ENCODE measurements around the gene TNK2.

Gene TNK2

GRCh38 chr3:195823999-195824398 lies 84.4 kb downstream of the TNK2 start:
- no peaks in the 10 kb centered on the region for H3K36me3 ChIP-seq (ENCODE audit: insufficient read depth, low read length)
- no peak overlapping the region for H3K4me3 ChIP-seq (ENCODE audit: low read length, poor library complexity, severe bottlenecking)
- H3F3A ChIP-seq (ENCODE audit: low read depth): no peaks in the 10 kb centered on the region
- no peak overlapping the region for H2AFZ ChIP-seq (ENCODE audit: low read length)
- H3K27me3 ChIP-seq (ENCODE audit: insufficient read depth, low read length, poor library complexity, severe bottlenecking): no peaks in the 10 kb centered on the region
- no peaks in the 10 kb centered on the region for H4K20me1 ChIP-seq (ENCODE audit: insufficient read depth, low read length, poor library complexity, severe bottlenecking)
- H3K9ac ChIP-seq (ENCODE audit: low read depth, low read length, poor library complexity, severe bottlenecking): no peak overlapping the region
- no peak overlapping the region for H3K4me2 ChIP-seq (ENCODE audit: low read depth, low read length, poor library complexity, severe bottlenecking)
- no peaks in the 10 kb centered on the region for H3K9me2 ChIP-seq (replicated peaks; ENCODE audit: low read depth, low read length)
- no peaks in the 10 kb centered on the region for H3K4me1 ChIP-seq (ENCODE audit: insufficient read depth, low read length, poor library complexity, severe bottlenecking)
- no peaks in the 10 kb centered on the region for H3K79me2 ChIP-seq (ENCODE audit: insufficient read depth, low read length)
- H3K9me3 ChIP-seq (ENCODE audit: insufficient read depth, low read depth, low read length): no peaks in the 10 kb centered on the region
- TF ChIP-seq EZH2phosphoT487 (IDR thresholded peaks at IDR 0.05; ENCODE audit: borderline replicate concordance): no peak
- TF ChIP-seq CTCF (conservative IDR thresholded peaks at IDR 0.05; ENCODE audit: low read length): no peak

GRCh38 chr3:195823280-195823679 lies 85.1 kb downstream of the TNK2 start:
- Histone ChIP-seq H3K9me2 (replicated peaks; ENCODE audit: low read depth, low read length) (no peaks in the 10 kb centered on the region), H3K4me2 (ENCODE audit: low read depth, low read length, poor library complexity, severe bottlenecking) (no peak overlapping the region), H3K36me3 (ENCODE audit: insufficient read depth, low read length) (no peaks in the 10 kb centered on the region), H3K9ac (ENCODE audit: low read depth, low read length, poor library complexity, severe bottlenecking) (no peak overlapping the region), H4K20me1 (ENCODE audit: insufficient read depth, low read length, poor library complexity, severe bottlenecking) (no peaks in the 10 kb centered on the region), H3F3A (ENCODE audit: low read depth) (no peaks in the 10 kb centered on the region), H3K9me3 (ENCODE audit: insufficient read depth, low read depth, low read length) (no peaks in the 10 kb centered on the region), H3K4me3 (ENCODE audit: low read length, poor library complexity, severe bottlenecking) (no peak overlapping the region), H3K4me1 (ENCODE audit: insufficient read depth, low read length, poor library complexity, severe bottlenecking) (no peaks in the 10 kb centered on the region), H3K79me2 (ENCODE audit: insufficient read depth, low read length) (no peaks in the 10 kb centered on the region), H2AFZ (ENCODE audit: low read length) (no peak overlapping the region), H3K27me3 (ENCODE audit: insufficient read depth, low read length, poor library complexity, severe bottlenecking) (no peaks in the 10 kb centered on the region)
- TF ChIP-seq CTCF (conservative IDR thresholded peaks at IDR 0.05; ENCODE audit: low read length): no peak
- no peak for TF ChIP-seq EZH2phosphoT487 (IDR thresholded peaks at IDR 0.05; ENCODE audit: borderline replicate concordance)

DNA sequence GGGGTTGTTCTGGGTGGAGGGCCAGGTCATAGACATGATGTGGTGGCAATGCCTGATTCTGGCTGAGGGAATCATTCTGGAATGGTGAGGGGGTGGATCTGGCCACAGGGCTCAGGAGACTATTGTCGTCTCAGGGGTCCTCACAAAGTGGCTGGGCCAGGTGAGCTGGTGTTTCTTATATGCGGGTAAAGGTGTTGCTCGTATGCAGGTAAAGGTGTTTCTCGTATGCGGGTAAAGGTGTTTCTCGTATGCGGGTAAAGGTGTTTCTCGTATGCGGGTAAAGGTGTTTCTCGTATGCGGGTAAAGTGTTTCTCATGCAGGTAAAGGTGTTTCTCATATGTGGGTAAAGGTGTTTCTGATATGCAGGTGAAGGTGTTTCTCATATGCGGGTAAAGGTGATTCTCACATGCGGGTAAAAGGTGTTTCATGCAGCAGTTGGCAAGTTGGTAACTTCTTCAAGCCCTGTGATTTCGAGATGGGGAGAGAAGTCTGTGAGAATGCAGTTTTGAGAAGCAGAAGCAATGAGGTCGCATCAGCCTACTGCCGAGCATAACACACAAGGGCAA lies 86.1 kb downstream of the TNK2 start:
- no peak overlapping the region for H3K4me2 ChIP-seq (ENCODE audit: low read depth, low read length, poor library complexity, severe bottlenecking)
- H3K79me2 ChIP-seq (ENCODE audit: insufficient read depth, low read length): no peaks in the 10 kb centered on the region
- no peaks in the 10 kb centered on the region for H3K36me3 ChIP-seq (ENCODE audit: insufficient read depth, low read length)
- no peak overlapping the region for H2AFZ ChIP-seq (ENCODE audit: low read length)
- no peak overlapping the region for H3K4me3 ChIP-seq (ENCODE audit: low read length, poor library complexity, severe bottlenecking)
- no peaks in the 10 kb centered on the region for H3K4me1 ChIP-seq (ENCODE audit: insufficient read depth, low read length, poor library complexity, severe bottlenecking)
- H4K20me1 ChIP-seq (ENCODE audit: insufficient read depth, low read length, poor library complexity, severe bottlenecking): no peaks in the 10 kb centered on the region
- no peak overlapping the region for H3K9ac ChIP-seq (ENCODE audit: low read depth, low read length, poor library complexity, severe bottlenecking)
- H3K9me2 ChIP-seq (replicated peaks; ENCODE audit: low read depth, low read length): no peaks in the 10 kb centered on the region
- H3K27me3 ChIP-seq (ENCODE audit: insufficient read depth, low read length, poor library complexity, severe bottlenecking): no peaks in the 10 kb centered on the region
- no peak for TF ChIP-seq CTCF (conservative IDR thresholded peaks at IDR 0.05; ENCODE audit: low read length)
- TF ChIP-seq EZH2phosphoT487 (IDR thresholded peaks at IDR 0.05; ENCODE audit: borderline replicate concordance): no peak
- no peaks in the 10 kb centered on the region for H3F3A ChIP-seq (ENCODE audit: low read depth)
- no peaks in the 10 kb centered on the region for H3K9me3 ChIP-seq (ENCODE audit: insufficient read depth, low read depth, low read length)
